ENCODE results near the gene PPP1R14C. TPM values are rescaled to one million over a fixed set of nuclear protein-coding genes. Genes with fewer than 3 reads are reported as not detected.
A peak's percentile ranks its signal among the peaks of the same experiment; 100 is the strongest.

Gene PPP1R14C
- polyA plus RNA-seq, 1 donor (not counting 4 experiments of a cell fraction or from before 2014, with no cell fraction given), result 50.6 TPM

DNA sequence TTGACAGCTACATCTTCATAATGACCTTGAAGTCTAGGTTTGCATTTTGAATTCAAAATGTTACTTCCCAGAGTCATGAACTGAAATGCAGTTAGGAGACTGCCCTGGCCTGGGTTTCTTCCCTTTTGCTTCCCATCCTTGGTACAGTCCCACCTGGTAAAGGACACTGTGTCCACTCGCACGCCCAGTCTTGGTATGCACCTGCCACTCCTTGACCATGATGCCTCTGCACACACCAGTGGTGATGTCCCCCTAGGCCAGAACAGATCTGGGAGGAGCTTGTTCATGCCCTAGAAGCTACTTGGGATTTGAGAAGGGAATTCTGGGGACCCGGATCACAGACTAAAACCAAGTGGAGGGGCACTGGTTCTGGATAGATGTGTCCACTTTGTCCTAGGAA lies 3.6 kb downstream of the PPP1R14C start:
- peaks cover 0 to 8% of the 10 kb centered on the region in 2 experiments for H3K36me3 ChIP-seq (ENCODE audit: control insufficient read depth in 2 of 2, extremely low read depth in 1 of 2, insufficient read depth in 2 of 2, low read length in 2 of 2)
- H4K20me1 ChIP-seq (ENCODE audit: control insufficient read depth, extremely low read depth, insufficient read depth, low read length), result no peaks in the 10 kb centered on the region
- H3K4me3 ChIP-seq (ENCODE audit: control insufficient read depth in 2 of 3, extremely low read depth in 1 of 3, insufficient read depth in 2 of 3, low read depth in 1 of 3, low read length in 3 of 3), result peak overlapping the region in 1 of 3 experiments; percentile 9
- no peaks in the 10 kb centered on the region for H3K9me1 ChIP-seq (ENCODE audit: control insufficient read depth, extremely low read depth, insufficient read depth, low read length)
- DNase-seq (ENCODE audit: low read depth, low spot score), result no peak
- dilution Hi-C loops (cut with MboI; ENCODE audit: extremely low pct_ligation_motif_present, low sequenced_read_pairs), result no loop called here
- no peak for FAIRE-seq
- H2AFZ ChIP-seq (ENCODE audit: control insufficient read depth, low read length), result no peak overlapping the region
- H3K27ac ChIP-seq (ENCODE audit: control insufficient read depth, insufficient read depth, low read length), result peak overlapping the region; percentile 88
- H3K4me1 ChIP-seq (ENCODE audit: control insufficient read depth, extremely low read depth, insufficient read depth, low read length), result peaks cover 49% of the 10 kb centered on the region
- no peaks in the 10 kb centered on the region for H3K27me3 ChIP-seq (ENCODE audit: control insufficient read depth, extremely low read depth, insufficient read depth, low read length)
- peak overlapping the region; percentile 97 for H3K4me2 ChIP-seq (ENCODE audit: control insufficient read depth, extremely low read depth, insufficient read depth, low read depth, low read length)
- H3K9ac ChIP-seq (ENCODE audit: control insufficient read depth, extremely low read depth, insufficient read depth, low read length), result no peak overlapping the region
- TF ChIP-seq, protein P1, sequence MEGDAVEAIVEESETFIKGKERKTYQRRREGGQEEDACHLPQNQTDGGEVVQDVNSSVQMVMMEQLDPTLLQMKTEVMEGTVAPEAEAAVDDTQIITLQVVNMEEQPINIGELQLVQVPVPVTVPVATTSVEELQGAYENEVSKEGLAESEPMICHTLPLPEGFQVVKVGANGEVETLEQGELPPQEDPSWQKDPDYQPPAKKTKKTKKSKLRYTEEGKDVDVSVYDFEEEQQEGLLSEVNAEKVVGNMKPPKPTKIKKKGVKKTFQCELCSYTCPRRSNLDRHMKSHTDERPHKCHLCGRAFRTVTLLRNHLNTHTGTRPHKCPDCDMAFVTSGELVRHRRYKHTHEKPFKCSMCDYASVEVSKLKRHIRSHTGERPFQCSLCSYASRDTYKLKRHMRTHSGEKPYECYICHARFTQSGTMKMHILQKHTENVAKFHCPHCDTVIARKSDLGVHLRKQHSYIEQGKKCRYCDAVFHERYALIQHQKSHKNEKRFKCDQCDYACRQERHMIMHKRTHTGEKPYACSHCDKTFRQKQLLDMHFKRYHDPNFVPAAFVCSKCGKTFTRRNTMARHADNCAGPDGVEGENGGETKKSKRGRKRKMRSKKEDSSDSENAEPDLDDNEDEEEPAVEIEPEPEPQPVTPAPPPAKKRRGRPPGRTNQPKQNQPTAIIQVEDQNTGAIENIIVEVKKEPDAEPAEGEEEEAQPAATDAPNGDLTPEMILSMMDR (optimal IDR thresholded peaks at IDR 0.05 in 1 of 3, IDR thresholded peaks at IDR 0.05 in 1 of 3, conservative IDR thresholded peaks at IDR 0.05 in 1 of 3; ENCODE audit: extremely low read depth in 1 of 3, insufficient read depth in 2 of 3, low read length in 3 of 3), result no peak
- no peak for TF ChIP-seq EZH2 (IDR thresholded peaks at IDR 0.05; ENCODE audit: low read length)
- H3K79me2 ChIP-seq (ENCODE audit: control insufficient read depth, insufficient read depth, low read length), result peaks cover 73% of the 10 kb centered on the region
- no peaks in the 10 kb centered on the region for H3K9me3 ChIP-seq (ENCODE audit: control insufficient read depth, low read depth, low read length)

DNA sequence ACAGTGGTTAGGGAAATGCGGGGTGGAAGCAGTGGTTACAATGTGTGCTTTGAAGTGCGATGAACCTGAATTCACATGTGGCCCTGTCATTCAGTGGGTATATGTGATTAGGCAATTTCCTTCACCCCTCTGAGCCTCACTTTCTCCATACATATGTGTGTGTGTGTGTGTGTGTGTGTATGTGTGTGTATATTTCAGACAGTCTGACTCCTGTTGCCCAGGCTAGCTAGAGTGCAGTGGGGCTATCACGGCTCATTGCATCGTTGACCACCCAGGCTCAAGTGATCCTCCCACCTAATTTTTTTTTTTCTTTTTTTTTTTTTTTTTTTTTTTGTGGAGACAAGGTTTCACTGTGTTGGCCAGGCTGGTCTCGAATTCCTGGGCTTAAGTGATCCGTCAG lies 6.3 kb downstream of the PPP1R14C start:
- Histone ChIP-seq H3K27ac (ENCODE audit: control insufficient read depth, insufficient read depth, low read length) (no peak overlapping the region), H3K9ac (ENCODE audit: control insufficient read depth, extremely low read depth, insufficient read depth, low read length) (no peak overlapping the region), H3K36me3 (ENCODE audit: control insufficient read depth in 2 of 2, extremely low read depth in 1 of 2, insufficient read depth in 2 of 2, low read length in 2 of 2) (peaks cover 0 to 8% of the 10 kb centered on the region in 2 experiments), H4K20me1 (ENCODE audit: control insufficient read depth, extremely low read depth, insufficient read depth, low read length) (no peaks in the 10 kb centered on the region), H3K9me3 (ENCODE audit: control insufficient read depth, low read depth, low read length) (no peaks in the 10 kb centered on the region), H3K4me3 (ENCODE audit: control insufficient read depth in 2 of 3, extremely low read depth in 1 of 3, insufficient read depth in 2 of 3, low read depth in 1 of 3, low read length in 3 of 3) (no peak overlapping the region), H3K27me3 (ENCODE audit: control insufficient read depth, extremely low read depth, insufficient read depth, low read length) (no peaks in the 10 kb centered on the region), H3K4me1 (ENCODE audit: control insufficient read depth, extremely low read depth, insufficient read depth, low read length) (peaks cover 66% of the 10 kb centered on the region), H3K4me2 (ENCODE audit: control insufficient read depth, extremely low read depth, insufficient read depth, low read depth, low read length) (no peak overlapping the region), H3K9me1 (ENCODE audit: control insufficient read depth, extremely low read depth, insufficient read depth, low read length) (no peaks in the 10 kb centered on the region), H2AFZ (ENCODE audit: control insufficient read depth, low read length) (no peak overlapping the region), H3K79me2 (ENCODE audit: control insufficient read depth, insufficient read depth, low read length) (peaks cover 76% of the 10 kb centered on the region)
- TF ChIP-seq EZH2 (IDR thresholded peaks at IDR 0.05; ENCODE audit: low read length), result no peak
- TF ChIP-seq, protein P1 (optimal IDR thresholded peaks at IDR 0.05 in 1 of 3, IDR thresholded peaks at IDR 0.05 in 1 of 3, conservative IDR thresholded peaks at IDR 0.05 in 1 of 3; ENCODE audit: extremely low read depth in 1 of 3, insufficient read depth in 2 of 3, low read length in 3 of 3), result no peak
- no peak for FAIRE-seq
- dilution Hi-C loops (cut with MboI; ENCODE audit: extremely low pct_ligation_motif_present, low sequenced_read_pairs), result no loop called here
- no peak for DNase-seq (ENCODE audit: low read depth, low spot score)

Measured in keratinocyte (primary cell).